ENCODE measurements around the gene OLFML2B.
A peak's percentile ranks its signal among the peaks of the same experiment; 100 is the strongest.

Gene OLFML2B

GRCh38 chr1:161987872-161988271 lies 35.8 kb downstream of the OLFML2B start:
- TF ChIP-seq ZNF423 (tag by site-specific recombination; IDR thresholded peaks at IDR 0.05) (no peak), ZNF645 (tag by site-specific recombination; IDR thresholded peaks at IDR 0.05) (no peak), GLIS1 (tag by site-specific recombination; IDR thresholded peaks at IDR 0.05) (no peak), ZNF501 (tag by site-specific recombination; IDR thresholded peaks at IDR 0.05) (no peak), ZNF664 (tag by site-specific recombination; IDR thresholded peaks at IDR 0.05) (no peak), ZNF514 (tag by site-specific recombination; IDR thresholded peaks at IDR 0.05) (no peak), ZIC2 (tag by site-specific recombination; IDR thresholded peaks at IDR 0.05) (no peak), ZNF416 (tag by site-specific recombination; IDR thresholded peaks at IDR 0.05) (no peak), ZNF701 (tag by site-specific recombination; IDR thresholded peaks at IDR 0.05) (no peak), ZNF768 (tag by site-specific recombination; IDR thresholded peaks at IDR 0.05) (no peak), IKZF3 (tag by site-specific recombination; IDR thresholded peaks at IDR 0.05) (no peak), ELK4 (IDR thresholded peaks at IDR 0.05; ENCODE audit: borderline replicate concordance, low read depth, low read length) (no peak), RBAK (tag by site-specific recombination; IDR thresholded peaks at IDR 0.05) (no peak)
- H3K27ac ChIP-seq (ENCODE audit: extremely low read depth, low read depth, low read length): no peak overlapping the region
- CTCF ChIA-PET: interaction anchor here (0.6 kb wide), 1 partner anchor 9 kb away, joined by 4 read pairs; no protein-coding TSS in a partner anchor
- no peaks in the 10 kb centered on the region for H3K36me3 ChIP-seq (ENCODE audit: control insufficient read depth in 2 of 2, insufficient read depth in 1 of 2, low read length in 2 of 2)
- POLR2A ChIA-PET: no interaction called here
- H3K4me1 ChIP-seq (ENCODE audit: control insufficient read depth, insufficient read depth, low read length): no peaks in the 10 kb centered on the region
- H3K4me3 ChIP-seq (ENCODE audit: low read depth, low read length): no peak overlapping the region
- no peaks in the 10 kb centered on the region for H3K9me3 ChIP-seq (ENCODE audit: control insufficient read depth, insufficient read depth, low read depth, low read length)

GRCh38 chr1:161987303-161987702 lies 36.4 kb downstream of the OLFML2B start:
- TF ChIP-seq INSM2 (tag by site-specific recombination; IDR thresholded peaks at IDR 0.05) (no peak), ZNF518A (tag by site-specific recombination; conservative IDR thresholded peaks at IDR 0.05; ENCODE audit: low read depth) (no peak), ZNF664 (tag by site-specific recombination; IDR thresholded peaks at IDR 0.05) (no peak), ZNF280D (tag by site-specific recombination; IDR thresholded peaks at IDR 0.05) (0 out of 2 replicates have a peak, but pooled peaks have one; percentile 66)
- no peak overlapping the region for H3K4me3 ChIP-seq (ENCODE audit: low read depth, low read length)
- H3K4me1 ChIP-seq (ENCODE audit: control insufficient read depth, insufficient read depth, low read length): no peaks in the 10 kb centered on the region
- ChIA-PET CTCF (interaction anchor here (0.6 to 0.7 kb wide), 2 partner anchors 8 to 194 kb away, joined by 3 to 4 read pairs; no protein-coding TSS in a partner anchor), POLR2A (no interaction called here)
- no peaks in the 10 kb centered on the region for H3K9me3 ChIP-seq (ENCODE audit: control insufficient read depth, insufficient read depth, low read depth, low read length)
- H3K27ac ChIP-seq (ENCODE audit: extremely low read depth, low read depth, low read length): no peak overlapping the region
- H3K36me3 ChIP-seq (ENCODE audit: control insufficient read depth in 2 of 2, insufficient read depth in 1 of 2, low read length in 2 of 2): no peaks in the 10 kb centered on the region

All from HEK293 (cell line).